ENCODE results near the gene TWIST2. TPM values are rescaled to one million over a fixed set of nuclear protein-coding genes. Genes with fewer than 3 reads are reported as not detected.

TWIST2 gene
- total RNA-seq, 1 experiment from 2014 or later: 0.22 TPM

DNA sequence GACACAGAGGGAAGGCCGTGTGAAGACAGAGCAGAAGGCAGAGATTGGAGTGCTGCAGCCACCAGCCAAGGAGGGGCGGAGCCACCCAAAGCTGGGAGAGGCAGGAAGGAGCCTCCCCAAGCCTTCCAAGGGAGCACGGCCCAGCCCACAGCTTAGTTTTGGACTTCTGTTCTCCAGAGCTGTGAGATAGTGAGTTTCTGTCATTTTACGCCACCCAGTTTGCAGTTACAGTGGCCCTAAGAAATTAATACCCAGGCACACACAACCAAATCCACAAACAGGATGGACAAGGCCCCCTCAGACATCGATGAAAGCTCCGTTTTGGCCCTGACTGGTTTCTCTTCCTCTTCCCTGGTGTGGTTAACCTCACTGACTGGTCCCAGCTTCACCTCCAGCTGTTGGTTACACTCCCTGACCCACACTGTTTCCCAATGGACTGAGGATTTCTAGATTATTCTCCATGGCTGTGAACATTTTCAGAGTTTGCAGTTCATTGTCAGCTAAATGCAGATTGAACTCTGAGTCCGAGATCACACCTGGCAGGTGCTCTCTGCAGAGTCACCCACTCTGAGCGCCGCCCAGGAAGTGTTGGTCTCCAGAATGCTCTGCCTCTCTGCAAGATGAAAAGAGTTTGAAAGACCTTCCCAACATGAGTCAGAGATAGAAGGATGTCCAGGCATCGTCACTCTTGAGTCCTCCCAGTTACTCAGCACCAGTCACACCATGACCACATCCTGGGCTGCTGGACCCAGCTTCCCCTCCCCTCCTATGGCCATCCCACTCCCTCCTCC, 100.2 kb downstream of the TWIST2 start:
- no peak overlapping the region for H2BK15ac ChIP-seq (ENCODE audit: low read depth, low read length)
- no peaks in the 10 kb centered on the region for H3K9me3 ChIP-seq (ENCODE audit: control insufficient read depth, low read depth, low read length)
- H2BK20ac ChIP-seq (ENCODE audit: low read depth, low read length, poor library complexity, severe bottlenecking): no peak overlapping the region
- H3K14ac ChIP-seq (ENCODE audit: insufficient read depth, low read length): no peak overlapping the region
- H3K27ac ChIP-seq (ENCODE audit: insufficient read length, low read depth, low read length): no peak overlapping the region
- WGBS (ENCODE audit: extremely low coverage, insufficient read length, low lambda C conversion rate): no CpG with 5 or more reads among the region's 10 CpGs
- no peaks in the 10 kb centered on the region for H3K79me1 ChIP-seq (ENCODE audit: insufficient read depth, low read depth, low read length, poor library complexity, severe bottlenecking)
- H3K27me3 ChIP-seq (ENCODE audit: insufficient read depth, low read length): no peaks in the 10 kb centered on the region
- Mint-ChIP-seq H3K27me3 (ENCODE audit: low read depth) (peaks cover 9% of the 10 kb centered on the region), H3K36me3 (ENCODE audit: insufficient read depth in 1 of 3, low read depth in 3 of 3) (no peaks in the 10 kb centered on the region), H3K4me3 (no peak overlapping the region; a peak in 1 of 5 replicates), H3K27ac (no peak overlapping the region), H3K4me1 (0 out of 4 replicates have a peak, but pooled peaks cover 2 to 10% of the 10 kb centered on the region in 2 experiments), H3K9me3 (no peaks in the 10 kb centered on the region)
- H4K91ac ChIP-seq (ENCODE audit: insufficient read length, low read depth, low read length): no peak overlapping the region
- no peaks in the 10 kb centered on the region for H4K20me1 ChIP-seq (ENCODE audit: control insufficient read depth, insufficient read depth, insufficient read length)
- no peak overlapping the region for H2BK12ac ChIP-seq (ENCODE audit: insufficient read length, low read depth, low read length)
- TF ChIP-seq, protein P1, sequence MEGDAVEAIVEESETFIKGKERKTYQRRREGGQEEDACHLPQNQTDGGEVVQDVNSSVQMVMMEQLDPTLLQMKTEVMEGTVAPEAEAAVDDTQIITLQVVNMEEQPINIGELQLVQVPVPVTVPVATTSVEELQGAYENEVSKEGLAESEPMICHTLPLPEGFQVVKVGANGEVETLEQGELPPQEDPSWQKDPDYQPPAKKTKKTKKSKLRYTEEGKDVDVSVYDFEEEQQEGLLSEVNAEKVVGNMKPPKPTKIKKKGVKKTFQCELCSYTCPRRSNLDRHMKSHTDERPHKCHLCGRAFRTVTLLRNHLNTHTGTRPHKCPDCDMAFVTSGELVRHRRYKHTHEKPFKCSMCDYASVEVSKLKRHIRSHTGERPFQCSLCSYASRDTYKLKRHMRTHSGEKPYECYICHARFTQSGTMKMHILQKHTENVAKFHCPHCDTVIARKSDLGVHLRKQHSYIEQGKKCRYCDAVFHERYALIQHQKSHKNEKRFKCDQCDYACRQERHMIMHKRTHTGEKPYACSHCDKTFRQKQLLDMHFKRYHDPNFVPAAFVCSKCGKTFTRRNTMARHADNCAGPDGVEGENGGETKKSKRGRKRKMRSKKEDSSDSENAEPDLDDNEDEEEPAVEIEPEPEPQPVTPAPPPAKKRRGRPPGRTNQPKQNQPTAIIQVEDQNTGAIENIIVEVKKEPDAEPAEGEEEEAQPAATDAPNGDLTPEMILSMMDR (conservative IDR thresholded peaks at IDR 0.05): no peak
- H4K5ac ChIP-seq (ENCODE audit: insufficient read length, low read depth, low read length): no peak overlapping the region
- no peak overlapping the region for H3K23ac ChIP-seq (ENCODE audit: insufficient read length, low read depth, low read length)
- H2BK5ac ChIP-seq (ENCODE audit: insufficient read length, low read length): no peak overlapping the region
- H3K18ac ChIP-seq (ENCODE audit: insufficient read length, low read depth, low read length): no peak overlapping the region
- H3T11ph ChIP-seq (ENCODE audit: low read length): no peak overlapping the region
- H2AK5ac ChIP-seq (ENCODE audit: insufficient read length, low read length): no peak overlapping the region
- no peaks in the 10 kb centered on the region for H3K79me2 ChIP-seq (ENCODE audit: insufficient read depth, low read length)
- no peak overlapping the region for H2BK120ac ChIP-seq (ENCODE audit: low read depth, low read length, poor library complexity, severe bottlenecking)
- no peak overlapping the region for H3K9ac ChIP-seq (ENCODE audit: extremely low read depth, insufficient read length, low read length)
- H3K23me2 ChIP-seq (ENCODE audit: insufficient read length, low read depth, low read length, poor library complexity, severe bottlenecking): no peaks in the 10 kb centered on the region
- no peak overlapping the region for H3K4me2 ChIP-seq (ENCODE audit: insufficient read depth, insufficient read length, low read length)
- H3K4ac ChIP-seq (ENCODE audit: low read depth, low read length): no peak overlapping the region
- H3K4me1 ChIP-seq (ENCODE audit: insufficient read depth, low read length): no peaks in the 10 kb centered on the region
- H3K56ac ChIP-seq (ENCODE audit: insufficient read length, low read depth, low read length): no peak overlapping the region
- no peak overlapping the region for H2AFZ ChIP-seq (ENCODE audit: low read length)
- no peak overlapping the region for H4K8ac ChIP-seq (replicated peaks; ENCODE audit: insufficient read length, low read depth, low read length)
- DNase-seq: peak; percentile 49

Data from H9 (cell line).